HepG2 (cell line): Measurements from ENCODE around the gene APOM. TPM values are rescaled to one million over a fixed set of nuclear protein-coding genes. Genes with fewer than 3 reads are reported as not detected.

Source experiments
- CEBPZ ChIP-seq: IDR thresholded peaks from 2 replicates; pipeline ENCODE4 v1.6.1; 2012; ENCODE audit warnings: low read length, improper control_type of control experiment
- DDIT3 ChIP-seq: sonication (generic); formaldehyde crosslinking; IDR thresholded peaks from 2 replicates; pipeline ENCODE4 v1.4.0; 2020; ENCODE audit warnings: mild to moderate bottlenecking, missing genetic modification reagents
- HDAC6 ChIP-seq: fragments of 200-600 bp; sonication (generic); IDR thresholded peaks from 2 replicates; pipeline ENCODE4 v1.7.0; 2017; ENCODE audit warnings: mild to moderate bottlenecking, antibody characterized with exemption, low read length, low read depth
- HOXD1 ChIP-seq: sonication (generic); formaldehyde crosslinking; IDR thresholded peaks from 2 replicates; pipeline ENCODE4 v1.5.0; 2020; ENCODE audit warnings: missing genetic modification reagents
- PLSCR1 ChIP-seq: sonication (generic); formaldehyde crosslinking; IDR thresholded peaks from 2 replicates; pipeline ENCODE4 v1.5.0; 2020; ENCODE audit warnings: missing genetic modification reagents, mild to moderate bottlenecking, borderline replicate concordance
- RARG ChIP-seq: sonication (generic); formaldehyde crosslinking; IDR thresholded peaks from 2 replicates; pipeline ENCODE4 v1.4.0; 2020; ENCODE audit warnings: low read depth, mild to moderate bottlenecking, missing genetic modification reagents
- SNAPC2 ChIP-seq: sonication (generic); formaldehyde crosslinking; IDR thresholded peaks from 2 replicates; pipeline ENCODE4 v1.8.1; 2022; ENCODE audit warnings: mild to moderate bottlenecking, missing genetic modification reagents
- SOX6 ChIP-seq, 2 experiments: fragments of 450-650 bp in 1 of 2; sonication (generic) in 1 of 2; formaldehyde crosslinking in 1 of 2; IDR thresholded peaks; 2 replicates each; pipeline versions ENCODE4 v1.4.0 to v1.6.1; 2017 to 2020; ENCODE audit warnings: antibody characterized with exemption in 1 of 2, mild to moderate bottlenecking in 1 of 2, missing genetic modification reagents in 1 of 2
- TIGD3 ChIP-seq: sonication (generic); formaldehyde crosslinking; IDR thresholded peaks from 2 replicates; pipeline ENCODE4 v1.5.1; 2020; ENCODE audit warnings: mild to moderate bottlenecking, missing genetic modification reagents, borderline replicate concordance
- USF2 ChIP-seq, 2 experiments: sonication (generic) in 1 of 2; formaldehyde crosslinking in 1 of 2; IDR thresholded peaks; 2 replicates each; pipeline versions ENCODE4 v1.5.1 to v1.6.1; 2011 to 2020; ENCODE audit warnings: borderline replicate concordance in 1 of 2, low read depth in 1 of 2, low read length in 1 of 2, mild to moderate bottlenecking in 1 of 2, missing genetic modification reagents in 1 of 2, moderate library complexity in 1 of 2
- ZFP41 ChIP-seq: sonication (generic); formaldehyde crosslinking; IDR thresholded peaks from 2 replicates; pipeline ENCODE4 v1.4.0; 2020; ENCODE audit warnings: mild to moderate bottlenecking, missing genetic modification reagents, borderline replicate concordance
- ZNF235 ChIP-seq: sonication (generic); formaldehyde crosslinking; IDR thresholded peaks from 2 replicates; pipeline ENCODE4 v1.8.1; 2023; ENCODE audit warnings: mild to moderate bottlenecking, missing genetic modification reagents, borderline replicate concordance
- ZNF275 ChIP-seq: sonication (generic); formaldehyde crosslinking; IDR thresholded peaks from 2 replicates; pipeline ENCODE4 v1.8.0; 2022; ENCODE audit warnings: missing genetic modification reagents, mild to moderate bottlenecking, inconsistent platforms, borderline replicate concordance
- ZNF276 ChIP-seq: sonication (generic); formaldehyde crosslinking; IDR thresholded peaks from 2 replicates; pipeline ENCODE4 v1.4.0; 2020; ENCODE audit warnings: mild to moderate bottlenecking, low read depth, missing genetic modification reagents
- polyA plus RNA-seq, 8 experiments: library from polyadenylated mRNA; depleted of rRNA in 3 of 8; stranded (reverse) in 7 of 8; unstranded in 1 of 8; fragments of >200 nt; fragmentation: Illumina TruSeq in 4 of 8; extraction: Trizol in 4 of 8; gene quantifications; 2 replicates each; pipeline versions ENCODE4 v1.2.1 to v1.2.3, GENCODE V29; 2011 to 2016; ENCODE audit warnings: low read depth in 4 of 8, missing spikeins in 1 of 8, mixed read lengths in 1 of 8; ENCODE audit not compliant: insufficient read depth in 1 of 8
- total RNA-seq, 5 experiments: library from RNA; depleted of rRNA; stranded (reverse); fragments of >200 nt; fragmentation: Illumina TruSeq; extraction: Trizol; gene quantifications; 2 replicates each; pipeline ENCODE4 v1.2.3, GENCODE V29; 2016; ENCODE audit warnings: low read depth in 1 of 5

APOM gene
- total and polyA plus RNA-seq, 2 of the 13 experiments (the other 11 are each of a cell fraction or from before 2014, with no cell fraction given), result 98.2 to 1,140 TPM

GRCh38 chr6:31652925-31653724 is 2.6 kb upstream of the APOM start (continued):
- no peak for TF ChIP-seq PLSCR1 (CRISPR knock-in tag)
- TF ChIP-seq HOXD1 (CRISPR knock-in tag), result no peak; the same call in none of the 2 replicates
- no peak for TF ChIP-seq SNAPC2 (CRISPR knock-in tag)
- no peak for TF ChIP-seq CEBPZ
- TF ChIP-seq HDAC6, result no peak
- TF ChIP-seq ZNF276 (CRISPR knock-in tag), result 0 out of 2 replicates have a peak, but pooled peaks have one; percentile 52
- no peak for TF ChIP-seq DDIT3 (CRISPR knock-in tag)
- TF ChIP-seq RARG (CRISPR knock-in tag), result no peak
- TF ChIP-seq ZNF275, result no peak
- 0 out of 2 replicates have a peak, but pooled peaks have one; percentile 87 for TF ChIP-seq ZNF235 (CRISPR knock-in tag)
- no peak for TF ChIP-seq USF2 (IDR thresholded peaks at IDR 0.05; ENCODE audit: low read depth, low read length)
- no peak for TF ChIP-seq USF2 (CRISPR knock-in tag; IDR thresholded peaks at IDR 0.05; ENCODE audit: borderline replicate concordance)
- no peak for TF ChIP-seq ZFP41 (CRISPR knock-in tag)
- TF ChIP-seq SOX6 (IDR thresholded peaks at IDR 0.05), result no peak
- TF ChIP-seq SOX6 (CRISPR knock-in tag; IDR thresholded peaks at IDR 0.05), result peak; percentile 8; the same call in 1 of the 2 replicates
- TF ChIP-seq TIGD3 (CRISPR knock-in tag), result 0 out of 2 replicates have a peak, but pooled peaks have one; percentile 81
